NCI-H524 (cell line): ENCODE measurements around the gene DOCK2.
A peak's percentile ranks its signal among the peaks of the same experiment; 100 is the strongest.
"Not testable (repeated sequence)": the region's sequence is repeated elsewhere in the genome, so short reads cannot be mapped to it uniquely, and the experiment has no call there.

ENCODE experiments used
- DNase-seq, 2 experiments: peaks; one replicate each; lab custom pipeline; 2025; lab: John Stamatoyannopoulos, UW

Gene DOCK2

GRCh38 chr5:169943026-169943425 lies 306.0 kb downstream of the DOCK2 start:
- DNase-seq, result no peak

- DNase-seq, result no peak
These were observed 307.0 kb downstream of the DOCK2 start for GRCh38 chr5:169944115-169944514.

- no peak for DNase-seq
These were observed 308.0 kb downstream of the DOCK2 start for GRCh38 chr5:169944922-169945680.

DNA sequence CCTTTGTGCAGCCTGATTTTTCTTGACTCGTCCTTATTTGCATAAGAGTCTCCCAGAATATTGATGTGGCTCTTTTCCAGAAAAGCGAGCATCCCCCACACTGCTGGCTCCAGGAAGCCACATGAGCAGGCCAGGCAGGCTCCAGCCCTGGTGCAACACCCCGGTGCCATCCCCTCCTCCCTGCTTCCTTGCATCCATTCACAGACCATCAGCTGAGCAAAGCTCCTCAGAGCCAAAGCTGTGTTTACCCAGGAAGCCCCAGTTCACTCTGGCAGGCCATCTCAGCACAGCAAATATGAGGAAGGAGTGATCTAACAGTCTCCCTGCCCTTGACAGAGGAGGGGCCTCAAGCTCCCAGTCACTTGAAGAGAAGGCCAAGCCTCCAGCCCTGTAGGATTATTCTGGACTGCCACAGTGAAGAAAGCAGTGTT lies 308.8 kb downstream of the DOCK2 start:
- no peak for DNase-seq

- DNase-seq, result no peak
These were observed 309.7 kb downstream of the DOCK2 start for GRCh38 chr5:169946743-169947295.

DNA sequence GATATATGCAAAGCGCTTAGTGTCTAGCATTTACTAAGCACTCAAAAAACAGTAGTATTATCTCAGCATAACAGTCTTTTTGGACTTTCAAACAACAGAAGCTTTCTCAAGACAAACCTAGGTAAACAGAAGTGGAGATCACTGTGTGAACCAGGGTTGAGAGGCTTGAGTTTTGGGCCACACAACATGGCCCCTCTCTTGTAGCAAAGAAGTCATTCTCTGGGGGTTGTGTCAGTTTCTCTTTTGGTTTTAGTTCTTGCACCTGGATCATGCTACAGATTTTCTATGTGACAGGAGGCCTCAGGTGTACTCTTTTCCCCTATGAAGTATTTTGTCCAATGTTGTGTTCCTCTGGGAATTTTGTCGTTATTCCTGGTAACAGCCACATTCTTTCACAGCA lies 313.3 kb downstream of the DOCK2 start:
- DNase-seq, result no peak

DNA sequence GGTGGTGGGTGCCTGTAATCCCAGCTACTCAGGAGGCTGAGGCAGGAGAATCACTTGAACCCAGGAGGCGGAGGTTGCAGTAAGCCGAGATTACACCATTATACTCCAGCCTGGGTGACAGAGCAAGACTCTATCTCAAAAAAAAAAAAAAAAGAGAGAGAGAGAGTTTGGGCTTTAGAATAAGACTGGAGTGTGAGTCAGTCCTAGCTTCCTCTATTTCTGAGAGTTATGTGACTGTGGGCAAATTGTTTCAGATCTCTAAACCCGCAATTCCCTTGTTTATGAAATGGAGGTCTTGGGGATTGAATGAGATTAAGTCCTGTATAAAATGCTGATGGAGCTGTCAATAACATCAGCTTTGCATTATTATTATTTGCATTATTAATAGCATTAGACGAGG lies 316.1 kb downstream of the DOCK2 start:
- DNase-seq, result not testable (repeated sequence)

DNA sequence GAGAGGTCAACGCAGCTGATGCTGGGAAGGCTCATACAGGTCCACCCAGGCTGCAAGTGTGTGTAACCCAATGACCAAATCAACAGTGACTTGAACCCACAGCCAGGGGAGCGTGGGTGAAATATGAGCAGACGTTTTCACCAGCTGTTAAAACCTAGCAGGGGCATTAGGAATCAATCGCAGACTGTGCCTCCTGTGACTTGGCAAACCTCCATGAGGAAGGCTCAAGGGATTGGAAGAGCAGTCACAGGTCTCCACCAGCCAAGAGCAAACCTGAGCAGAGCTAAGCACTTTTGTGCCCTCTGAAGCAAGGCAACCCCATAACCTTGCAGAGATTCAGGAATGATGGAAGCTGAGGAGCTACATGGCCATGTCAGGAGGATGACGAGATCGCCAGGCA lies 317.7 kb downstream of the DOCK2 start:
- peak; percentile 64 to 78 for DNase-seq

- no peak for DNase-seq
These were observed 319.1 kb downstream of the DOCK2 start for GRCh38 chr5:169956126-169956525.

- DNase-seq, result no peak
These were observed 319.7 kb downstream of the DOCK2 start for GRCh38 chr5:169956756-169957155.

- DNase-seq, result no peak
These were observed 321.2 kb downstream of the DOCK2 start for GRCh38 chr5:169958278-169958677.

- no peak for DNase-seq
These were observed 323.6 kb downstream of the DOCK2 start for GRCh38 chr5:169960659-169961058.

GRCh38 chr5:169964246-169964645 lies 327.2 kb downstream of the DOCK2 start:
- no peak for DNase-seq

DNA sequence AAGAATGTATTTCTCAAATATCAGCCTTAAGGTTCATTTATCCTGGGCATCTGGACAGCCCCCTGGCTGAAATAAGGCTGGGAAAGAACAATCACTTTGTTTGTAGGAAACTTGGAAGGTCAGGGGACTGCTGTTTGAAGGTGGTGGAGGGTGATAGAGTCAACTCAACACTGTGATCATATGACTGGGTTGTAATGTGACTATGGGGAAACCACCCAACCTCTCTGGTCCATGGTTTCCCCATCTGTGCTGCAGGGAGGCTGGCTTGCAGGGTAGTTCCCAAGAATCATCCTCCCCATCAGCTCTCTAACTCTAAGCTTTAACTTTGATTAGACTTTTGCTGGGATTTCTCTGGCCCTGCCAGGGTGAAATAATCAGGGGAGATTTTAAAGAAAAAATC lies 333.3 kb downstream of the DOCK2 start:
- no peak for DNase-seq

DNA sequence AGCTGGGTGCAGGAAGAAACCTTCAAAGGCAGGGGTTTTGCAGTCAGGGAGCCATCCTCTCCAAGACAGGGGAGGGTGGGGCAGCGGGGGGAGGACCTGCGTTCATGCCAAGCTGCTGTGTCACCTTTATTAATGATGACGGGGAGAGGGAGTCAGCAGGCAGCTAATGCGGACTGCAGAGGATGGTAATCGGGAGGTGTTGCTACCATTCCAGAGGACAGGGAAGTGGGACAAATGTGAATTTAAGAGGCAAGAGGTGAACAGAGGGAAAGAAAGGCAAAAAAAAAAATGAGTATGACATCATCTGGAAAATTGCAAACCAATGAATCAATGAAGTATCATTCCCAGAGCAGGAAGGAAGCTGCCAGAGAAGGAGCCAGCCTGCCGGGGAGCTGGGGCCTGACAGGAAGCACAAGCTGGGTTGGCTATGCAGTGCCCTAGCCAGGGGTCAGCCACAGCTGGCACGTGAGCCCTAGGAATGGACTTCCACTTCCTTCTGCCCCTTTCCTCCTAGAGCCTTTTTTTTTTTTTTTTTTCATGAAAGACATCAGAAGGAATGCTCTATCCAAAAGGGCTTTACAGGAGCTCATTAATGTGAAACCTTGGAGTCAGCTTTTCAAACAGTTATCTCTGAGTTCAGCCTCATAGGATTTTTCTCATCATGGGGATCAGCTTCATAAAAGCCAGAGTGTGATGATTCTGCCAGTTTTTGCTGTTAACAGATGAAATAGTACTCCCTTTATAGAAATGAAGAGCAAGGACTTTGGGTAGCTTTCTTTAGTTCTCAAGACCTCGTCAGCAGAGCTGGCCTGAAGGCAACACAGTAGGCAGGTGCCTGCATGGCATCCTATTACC lies 334.1 kb downstream of the DOCK2 start:
- DNase-seq, result no peak

DNA sequence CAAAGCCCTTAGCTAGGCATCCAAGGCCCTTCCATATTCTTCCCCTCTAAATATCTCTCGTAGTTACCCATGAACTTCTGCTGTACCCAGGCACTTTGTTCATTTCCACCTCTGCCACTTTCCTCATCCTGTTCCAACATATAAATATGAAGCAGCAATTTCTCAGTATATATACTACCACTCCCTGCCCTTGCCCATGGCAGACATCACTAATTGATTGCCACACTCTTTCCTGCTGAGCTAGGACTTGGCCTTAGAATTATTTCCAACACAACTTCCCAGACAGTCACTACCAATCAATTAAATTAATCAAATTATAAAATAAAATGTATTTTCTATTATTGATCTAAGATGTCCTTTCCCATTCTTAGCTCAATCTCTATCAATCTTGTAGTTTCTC lies 334.7 kb downstream of the DOCK2 start:
- no peak for DNase-seq

GRCh38 chr5:169973056-169973455 lies 336.0 kb downstream of the DOCK2 start:
- no peak for DNase-seq

DNA sequence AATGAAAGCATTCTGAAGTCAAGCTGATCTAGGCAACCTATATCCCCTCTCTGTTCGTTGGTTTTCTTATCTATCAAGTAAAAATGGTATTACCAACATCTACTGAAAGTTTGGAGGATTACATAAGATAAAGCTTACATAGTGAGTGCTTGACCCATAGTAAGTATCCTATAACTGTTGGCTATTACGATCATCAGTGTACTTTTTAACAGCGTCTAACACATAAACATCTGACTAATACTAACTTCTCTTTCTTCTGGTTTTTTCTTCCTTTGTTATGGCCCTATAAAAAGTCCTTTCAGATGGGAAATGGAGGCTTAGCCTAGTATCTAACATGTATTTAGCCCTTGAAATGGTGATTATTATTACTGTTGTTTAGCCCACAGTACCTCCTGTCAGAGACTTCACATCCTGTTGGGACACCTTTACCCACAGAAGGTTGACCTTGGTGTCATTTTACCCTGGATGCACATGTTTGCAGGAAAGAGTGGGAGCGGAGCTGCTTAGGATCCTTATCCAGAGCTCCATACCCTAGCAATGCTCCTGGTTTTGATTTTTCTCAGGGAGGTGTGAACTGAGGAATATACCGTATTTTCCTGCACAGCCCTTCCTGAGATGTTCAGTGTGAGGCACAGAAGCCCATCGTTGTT lies 337.2 kb downstream of the DOCK2 start:
- no peak for DNase-seq

DNA sequence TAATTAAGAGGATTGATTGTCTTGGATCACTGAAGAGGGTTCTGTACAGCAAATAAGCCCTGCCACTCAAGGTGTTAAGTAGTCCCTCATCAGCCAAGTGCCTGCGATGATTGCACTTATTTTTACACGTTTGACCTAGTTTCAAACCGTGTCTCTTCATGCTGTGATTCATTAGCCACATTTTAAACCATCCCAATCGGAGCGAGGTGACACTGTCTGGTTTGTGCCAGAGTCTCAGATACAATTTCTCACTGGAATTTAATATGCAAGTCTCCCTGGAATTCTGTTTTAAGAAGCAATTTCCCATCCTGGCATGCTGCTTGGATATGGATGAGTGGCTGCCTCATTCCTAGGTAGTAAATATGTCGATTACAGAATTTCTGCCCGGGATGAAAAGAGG lies 341.6 kb downstream of the DOCK2 start:
- peak; percentile 41 to 81 for DNase-seq

DNA sequence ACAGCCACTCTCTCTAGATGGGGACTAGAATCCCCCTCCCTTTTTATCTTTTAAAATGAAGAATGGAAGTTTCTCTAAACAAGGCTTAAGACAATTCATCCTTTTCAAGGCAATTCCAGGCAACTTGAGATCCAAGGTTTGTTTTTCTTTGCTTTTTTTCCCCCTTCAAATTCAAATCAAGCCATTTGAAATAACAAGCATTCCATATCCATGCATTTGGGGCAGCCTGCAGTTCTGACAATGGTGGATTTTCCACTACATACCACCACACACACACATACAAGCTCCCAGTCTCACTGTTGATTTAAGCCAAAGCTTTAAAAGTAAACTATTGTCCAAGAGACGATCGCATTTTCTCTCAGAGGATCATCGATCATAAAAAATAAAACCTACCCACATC lies 342.8 kb downstream of the DOCK2 start:
- DNase-seq, result no peak

- DNase-seq, result peak; percentile 75 to 80
These were observed 343.5 kb downstream of the DOCK2 start, which contains the start of gene INSYN2B for GRCh38 chr5:169980418-169981053. INSYN2B (minus strand) TSS chr5:169980495; CDS start chr5:169883898, 96,597 bp downstream.

- no peak for DNase-seq
These were observed 351.1 kb downstream of the DOCK2 start for GRCh38 chr5:169988206-169988605.
